ENCODE measurements around the gene ORC2. TPM values are rescaled to one million over a fixed set of nuclear protein-coding genes. Genes with fewer than 3 reads are reported as not detected.

The ORC2 gene
- polyA plus RNA-seq, 6 donors from 2014 or later, result 4.3 to 11.8 (median 9.5) TPM

DNA sequence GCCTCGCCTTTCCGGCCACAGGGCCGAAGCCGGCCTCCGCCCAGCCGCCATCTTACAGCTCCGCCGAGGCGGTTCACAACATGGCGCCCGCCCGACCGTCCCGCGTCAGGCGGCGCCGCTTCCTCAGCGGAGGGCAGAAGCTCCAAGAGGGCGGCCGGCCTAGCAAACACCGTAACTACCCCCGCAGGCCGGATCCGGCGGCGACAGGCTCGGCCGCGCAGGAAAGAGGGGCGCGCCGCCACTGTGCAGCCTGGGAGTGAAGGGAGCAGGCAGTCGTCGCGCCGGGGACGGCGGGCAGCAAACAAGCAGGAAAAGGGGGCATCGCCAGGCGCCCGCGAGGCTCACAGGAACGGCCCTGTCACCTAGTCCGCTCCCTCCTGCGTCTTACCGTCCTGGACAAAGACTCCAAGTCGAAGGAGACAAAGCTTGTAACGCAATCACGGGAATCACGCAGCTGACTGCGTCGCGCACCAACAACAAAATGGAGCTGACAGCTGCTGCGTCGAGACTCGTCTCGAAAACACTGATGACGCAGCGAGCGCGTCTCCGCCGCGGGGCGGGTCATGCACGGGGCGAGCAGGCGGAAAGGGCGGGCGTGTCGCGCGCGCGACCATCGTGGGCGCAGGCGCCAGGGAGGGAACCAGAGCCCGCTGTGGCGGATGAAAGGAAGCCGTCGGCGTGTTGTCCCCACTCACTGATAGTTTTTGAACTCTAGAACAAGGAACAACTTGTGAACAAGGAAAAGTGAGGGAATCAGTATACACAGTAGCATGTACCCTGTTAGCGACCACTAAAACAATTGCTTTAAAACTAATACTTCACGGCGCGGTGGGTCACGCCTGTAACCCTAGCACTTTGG, 99.1 kb downstream of the ORC2 start, which contains the start of gene CLK1:
TSS of gene CLK1 (minus strand) at position 483 of the 859 bp plus-strand sequence. CDS start 2,796 bp downstream, outside the sequence.
- H3K27ac Mint-ChIP-seq, result peak within 1 kb of the TSS; percentile 99 to 100 (median 100)
- H3K27me3 Mint-ChIP-seq, result no peaks in the 10 kb centered on the region
- peaks cover 0 to 3% (median 0%) of the 10 kb centered on the region in 7 donors for H3K9me3 Mint-ChIP-seq
- ATAC-seq (ENCODE audit: low read depth in 2 of 2), result peak; percentile 77 to 78
- DNase-seq, result peak; percentile 93
- peaks cover 31 to 45% (median 37%) of the 10 kb centered on the region in 3 donors for H3K4me1 Mint-ChIP-seq
- H3K4me3 Mint-ChIP-seq, result peak within 1 kb of the TSS; percentile 84 to 100 (median 96)
- H3K36me3 Mint-ChIP-seq, result peaks cover 23 to 36% of the 10 kb centered on the region in 2 donors

DNA sequence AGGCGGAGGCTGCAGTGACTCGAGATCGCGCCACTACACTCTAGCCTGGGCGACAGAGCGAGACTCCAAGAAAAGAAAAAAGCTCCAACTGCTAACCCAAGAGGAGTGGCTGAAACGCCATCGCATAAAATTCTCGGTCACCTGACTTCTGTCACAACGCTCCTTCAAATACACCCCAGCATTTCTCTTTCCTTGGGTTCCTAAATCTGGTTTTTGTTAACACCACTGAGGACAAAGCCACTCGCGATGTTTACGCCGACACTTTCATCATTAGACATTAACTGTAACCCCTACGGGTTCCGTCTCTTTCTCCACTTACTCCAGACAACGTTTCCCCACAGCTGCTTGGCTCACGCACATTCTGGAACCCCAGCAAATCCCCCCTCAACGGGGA, 99.7 kb downstream of the ORC2 start:
- ATAC-seq (ENCODE audit: low read depth in 2 of 2), result peak; percentile 13 to 16
- no peak for DNase-seq
- H3K4me3 Mint-ChIP-seq, result peak overlapping the region; percentile 84 to 100 (median 96)
- H3K4me1 Mint-ChIP-seq, result peaks cover 32 to 51% (median 41%) of the 10 kb centered on the region in 3 donors
- peaks cover 0 to 3% (median 0%) of the 10 kb centered on the region in 7 donors for H3K9me3 Mint-ChIP-seq
- H3K27ac Mint-ChIP-seq, result peak overlapping the region; percentile 99 to 100 (median 100)
- H3K36me3 Mint-ChIP-seq, result peaks cover 27 to 38% of the 10 kb centered on the region in 2 donors
- H3K27me3 Mint-ChIP-seq, result no peaks in the 10 kb centered on the region

- ATAC-seq (ENCODE audit: low read depth in 2 of 2), result peak; percentile 6 to 18
- Mint-ChIP-seq H3K27ac (peak overlapping the region; percentile 99 to 100 (median 100)), H3K4me1 (peaks cover 42 to 58% (median 53%) of the 10 kb centered on the region in 3 donors), H3K27me3 (no peaks in the 10 kb centered on the region), H3K36me3 (peaks cover 38 to 50% of the 10 kb centered on the region in 2 donors), H3K4me3 (peak overlapping the region; percentile 84 to 100 (median 96)), H3K9me3 (peaks cover 0 to 3% (median 0%) of the 10 kb centered on the region in 7 donors)
- peak; percentile 55 for DNase-seq
Observed at GRCh38 chr2:200862532-200863000, 100.9 kb downstream of the ORC2 start.

DNA sequence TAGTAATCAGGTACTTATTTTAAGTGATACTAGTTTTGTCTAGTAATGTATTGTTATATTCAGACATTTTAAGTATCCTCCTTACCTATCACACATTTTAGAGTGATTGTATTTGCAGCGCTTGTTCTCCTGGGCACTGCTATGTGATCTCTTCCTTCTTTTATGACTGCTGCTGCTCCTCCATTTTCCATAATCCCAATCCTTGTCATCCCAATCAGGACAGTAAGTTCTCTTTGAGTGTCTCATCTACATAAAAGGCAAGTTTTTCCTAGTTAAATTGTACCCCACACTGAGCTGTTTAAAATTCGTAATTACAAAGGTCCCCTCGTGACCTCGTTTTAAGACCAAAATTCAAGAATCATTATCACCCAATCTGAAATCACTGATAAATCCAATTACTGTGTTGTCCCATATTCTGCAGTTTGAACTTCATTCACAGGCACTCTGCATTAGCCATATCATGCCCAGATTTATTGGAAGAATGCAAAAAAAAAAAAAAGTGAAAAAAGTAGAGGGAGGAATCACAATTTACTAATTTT, 101.8 kb downstream of the ORC2 start:
- ATAC-seq (ENCODE audit: low read depth in 2 of 2) (no peak), DNase-seq (no peak)
- H3K4me1 Mint-ChIP-seq, result peaks cover 42 to 56% (median 54%) of the 10 kb centered on the region in 3 donors

GRCh38 chr2:200860092-200860795, 103.2 kb downstream of the ORC2 start:
- peaks cover 0 to 3% (median 0%) of the 10 kb centered on the region in 7 donors for H3K9me3 Mint-ChIP-seq
- no peaks in the 10 kb centered on the region for H3K27me3 Mint-ChIP-seq
- H3K36me3 Mint-ChIP-seq, result peaks cover 49 to 55% of the 10 kb centered on the region in 2 donors

More for the DNA sequence above, 101.8 kb downstream of the ORC2 start:
- peak overlapping the region; percentile 47 to 100 (median 86) for H3K27ac Mint-ChIP-seq
- H3K36me3 Mint-ChIP-seq, result peaks cover 44 to 55% of the 10 kb centered on the region in 2 donors
- H3K9me3 Mint-ChIP-seq, result peaks cover 0 to 3% (median 0%) of the 10 kb centered on the region in 7 donors
- H3K4me3 Mint-ChIP-seq, result peak overlapping the region; percentile 84 to 100 (median 96)
- H3K27me3 Mint-ChIP-seq, result no peaks in the 10 kb centered on the region

More at GRCh38 chr2:200860092-200860795, 103.2 kb downstream of the ORC2 start:
- Mint-ChIP-seq H3K4me3 (peak overlapping the region; percentile 64 to 100 (median 84)), H3K27ac (peak overlapping the region in 5 of 6 donors; percentile 47 to 93 (median 74)), H3K4me1 (peaks cover 42 to 56% (median 55%) of the 10 kb centered on the region in 3 donors)
- ATAC-seq (ENCODE audit: low read depth in 2 of 2) (no peak), DNase-seq (no peak)

Other genes with a start within 250 kb of the ORC2 start
- gene BZW1, start 151.8 kb downstream of the ORC2 start, polyA plus RNA-seq (ENCODE audit: low read depth in 6 of 6), result 100 to 1,000 TPM; 165 to 201 (median 179) TPM
- gene CLK1, start 99.0 kb downstream of the ORC2 start, polyA plus RNA-seq (ENCODE audit: low read depth in 6 of 6), result 100 to 1,000 TPM in 1 of 6 donors, 10 to 100 TPM in 5; 44.0 to 107 (median 55.5) TPM
- 10 to 100 TPM; 25.3 to 47.1 (median 33.7) TPM for gene PPIL3, start 74.6 kb downstream of the ORC2 start, polyA plus RNA-seq (ENCODE audit: low read depth in 6 of 6)
- gene NIF3L1, start 74.3 kb downstream of the ORC2 start, polyA plus RNA-seq (ENCODE audit: low read depth in 6 of 6), result 10 to 100 TPM; 12.2 to 22.0 (median 14.9) TPM
- 10 to 100 TPM; 12.3 to 24.6 (median 20.5) TPM for gene HYCC2, start 108.0 kb upstream of the ORC2 start, polyA plus RNA-seq (ENCODE audit: low read depth in 6 of 6)
- 100 to 1,000 TPM; 196 to 279 (median 251) TPM for gene NDUFB3, start 108.3 kb upstream of the ORC2 start, polyA plus RNA-seq (ENCODE audit: low read depth in 6 of 6)
- gene CFLAR, start 152.5 kb upstream of the ORC2 start, polyA plus RNA-seq (ENCODE audit: low read depth in 6 of 6), result 10 to 100 TPM; 12.8 to 53.3 (median 46.8) TPM
- gene CASP10, start 219.5 kb upstream of the ORC2 start, polyA plus RNA-seq (ENCODE audit: low read depth in 6 of 6), result 1 to 10 TPM; 2.7 to 8.1 (median 4.7) TPM

Data from naive B cell (primary cell).